GM23338 (cell line): ENCODE results near the gene HDAC1. TPM values are rescaled to one million over a fixed set of nuclear protein-coding genes. Genes with fewer than 3 reads are reported as not detected.

Experiments used
- ATAC-seq: fragments of 200-7000 bp; cut with Tn5 transposase; 3 replicates; pipeline ENCODE4 v1.9.1; 2020
- DNase-seq: peaks from one replicate; pipeline ENCODE4 v3.0.0-alpha.2; 2015; ENCODE audit warnings: low spot score
- H2AFZ ChIP-seq: fragments of 200-600 bp; sonication (generic); 2 replicates; pipeline ENCODE4 v1.8.0; 2016; ENCODE audit warnings: antibody characterized with exemption, mild to moderate bottlenecking, moderate library complexity
- H3F3A ChIP-seq: fragments of 200-600 bp; sonication (generic); replicated peaks from 2 replicates; pipeline ENCODE4 v1.8.0; 2017; ENCODE audit warnings: antibody characterized with exemption, mixed run types, low read depth
- H3K27ac ChIP-seq: fragments of 200-600 bp; sonication (generic); 2 replicates; pipeline ENCODE4 v1.6.1; 2016; ENCODE audit warnings: low read depth
- H3K27me3 ChIP-seq: fragments of 200-600 bp; sonication (generic); 2 replicates; pipeline ENCODE4 v1.8.0; 2016; ENCODE audit warnings: mild to moderate bottlenecking, mixed run types, moderate library complexity; ENCODE audit not compliant: insufficient read depth
- H3K36me3 ChIP-seq: fragments of 200-600 bp; sonication (generic); 2 replicates; pipeline ENCODE4 v1.8.0; 2016; ENCODE audit warnings: mild to moderate bottlenecking; ENCODE audit not compliant: insufficient read depth
- H3K4me1 ChIP-seq: fragments of 200-600 bp; sonication (generic); 2 replicates; pipeline ENCODE4 v1.8.0; 2016; ENCODE audit warnings: mild to moderate bottlenecking, moderate library complexity; ENCODE audit not compliant: insufficient read depth
- H3K4me2 ChIP-seq: fragments of 200-600 bp; sonication (generic); 2 replicates; pipeline ENCODE4 v1.7.1; 2017; ENCODE audit warnings: mixed run types
- H3K4me3 ChIP-seq: fragments of 200-600 bp; sonication (generic); 2 replicates; pipeline ENCODE4 v1.6.1; 2016; ENCODE audit warnings: mixed run types
- H3K79me2 ChIP-seq: fragments of 200-600 bp; sonication (generic); replicated peaks from 2 replicates; pipeline ENCODE4 v1.8.0; 2017; ENCODE audit warnings: mild to moderate bottlenecking; ENCODE audit not compliant: insufficient read depth
- H3K9me2 ChIP-seq: fragments of 200-600 bp; sonication (generic); 2 replicates; pipeline ENCODE4 v1.8.0; 2017; ENCODE audit not compliant: insufficient read depth
- H4K20me1 ChIP-seq: fragments of 200-600 bp; sonication (generic); replicated peaks from 2 replicates; pipeline ENCODE4 v1.8.0; 2017; ENCODE audit warnings: mild to moderate bottlenecking; ENCODE audit not compliant: insufficient read depth
- H3K27ac Mint-ChIP-seq: 2 replicates; pipeline ENCODE4 v1.8.0; 2020; ENCODE audit warnings: inconsistent platforms, mild to moderate bottlenecking, moderate library complexity, mixed read lengths
- H3K27me3 Mint-ChIP-seq: 3 replicates; pipeline ENCODE4 v1.8.0; 2022; ENCODE audit warnings: low read depth, mild to moderate bottlenecking, moderate library complexity, mixed read lengths, inconsistent platforms; ENCODE audit not compliant: insufficient read depth, poor library complexity
- H3K36me3 Mint-ChIP-seq: 3 replicates; pipeline ENCODE4 v1.8.0; 2021; ENCODE audit warnings: low read depth, mild to moderate bottlenecking, inconsistent platforms, moderate library complexity, mixed read lengths
- H3K4me1 Mint-ChIP-seq: 3 replicates; pipeline ENCODE4 v1.8.0; 2020; ENCODE audit warnings: mild to moderate bottlenecking, inconsistent platforms, mixed read lengths
- H3K4me3 Mint-ChIP-seq: 3 replicates; pipeline ENCODE4 v1.8.0; 2021; ENCODE audit warnings: moderate library complexity, mild to moderate bottlenecking, inconsistent platforms, mixed read lengths
- H3K9me3 Mint-ChIP-seq: 3 replicates; pipeline ENCODE4 v1.8.0; 2020; ENCODE audit warnings: moderate library complexity, mild to moderate bottlenecking, inconsistent platforms, mixed read lengths
- EZH2 ChIP-seq: fragments of 200-600 bp; sonication (generic); IDR thresholded peaks from one replicate; pipeline ENCODE4 v1.8.0; 2017; ENCODE audit warnings: antibody characterized with exemption, mild to moderate bottlenecking, low read depth; ENCODE audit not compliant: unreplicated experiment
- REST ChIP-seq: IDR thresholded peaks from one replicate; pipeline ENCODE4 v1.6.1; 2018; ENCODE audit warnings: antibody characterized with exemption; ENCODE audit not compliant: unreplicated experiment
- ZNF331 ChIP-seq: fragments of 250-450 bp; sonication (Bioruptor Pico); IDR thresholded peaks from 2 replicates; pipeline ENCODE4 v1.5.0; 2020; ENCODE audit warnings: low read depth, mild to moderate bottlenecking, moderate library complexity
- ZNF462 ChIP-seq: fragments of 250-450 bp; sonication (Bioruptor Pico); IDR thresholded peaks from 2 replicates; pipeline ENCODE4 v1.5.0; 2020; ENCODE audit warnings: mild to moderate bottlenecking, moderate library complexity
- polyA plus RNA-seq: library from polyadenylated mRNA; unstranded; fragments of >200 nt; fragmentation: Nextera tagmentation; extraction: Ambion mirVana; gene quantifications from 2 replicates; pipeline ENCODE4 v1.2.1, GENCODE V29; 2016
- total RNA-seq: library from RNA; depleted of rRNA; stranded (reverse); fragments of >200 nt; shearing (Covaris generic); gene quantifications from 2 replicates; pipeline ENCODE4 v1.2.3, GENCODE V29; 2014

Gene HDAC1
- total and polyA plus RNA-seq, 2 experiments from 2014 or later: 82.6 to 104 TPM

- Histone ChIP-seq H2AFZ (no peak overlapping the region), H3K4me2 (no peak overlapping the region), H3K9me2 (no peaks in the 10 kb centered on the region), H4K20me1 (no peaks in the 10 kb centered on the region; the same call in none of the 2 replicates), H3K27me3 (peaks cover 24% of the 10 kb centered on the region), H3F3A (peaks cover 11% of the 10 kb centered on the region; the same call in 1 of the 2 replicates), H3K4me3 (no peak overlapping the region), H3K27ac (no peak overlapping the region), H3K4me1 (no peaks in the 10 kb centered on the region; the same call in 1 of the 2 replicates), H3K79me2 (no peaks in the 10 kb centered on the region), H3K36me3 (peaks cover 16% of the 10 kb centered on the region; the same call in 1 of the 2 replicates)
- no peak overlapping the region for H3K4me3 Mint-ChIP-seq
- peaks cover 48% of the 10 kb centered on the region for H3K36me3 Mint-ChIP-seq
- peaks cover 20% of the 10 kb centered on the region for H3K27me3 Mint-ChIP-seq
- ATAC-seq (no peak), DNase-seq (no peak)
- no peak overlapping the region for H3K27ac Mint-ChIP-seq
- H3K4me1 Mint-ChIP-seq: peaks cover 7% of the 10 kb centered on the region
- no peaks in the 10 kb centered on the region; the same call in 2 of the 3 replicates for H3K9me3 Mint-ChIP-seq
- TF ChIP-seq ZNF462 (no peak), EZH2 (no peak), REST (no peak), ZNF331 (CRISPR knock-in tag) (no peak)
Measured at GRCh38 chr1:32365445-32365844, 73.6 kb downstream of the HDAC1 start.
